NCI-H2029 treated with DMSO at 0.1 percent for 48 hours (cell line): ENCODE measurements around the gene SPIB.

ENCODE experiments used
- DNase-seq: peaks from one replicate; lab custom pipeline; 2025; lab: John Stamatoyannopoulos, UW

Gene SPIB

DNA sequence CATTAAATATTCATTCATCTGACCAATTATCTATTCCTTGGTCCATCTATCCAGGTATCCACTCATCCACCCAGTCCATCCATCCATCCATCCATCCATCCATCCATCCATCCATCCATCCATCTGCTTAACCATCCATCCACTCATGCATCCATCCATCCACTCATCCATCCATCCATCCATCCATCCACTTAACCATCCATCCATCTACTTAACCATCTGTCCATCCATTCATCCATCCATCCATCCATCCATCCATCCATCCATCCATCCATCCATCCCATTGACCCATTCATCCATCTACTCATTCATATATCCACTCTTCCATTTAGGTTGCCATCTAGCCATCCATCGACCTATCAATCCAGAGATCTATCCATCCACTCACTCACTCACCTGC lies 25.3 kb downstream of the SPIB start:
- no peak for DNase-seq

GRCh38 chr19:50447053-50447452 lies 28.3 kb downstream of the SPIB start:
- no peak for DNase-seq

GRCh38 chr19:50447750-50448149 lies 29.0 kb downstream of the SPIB start:
- no peak for DNase-seq

GRCh38 chr19:50449236-50449899 lies 30.6 kb downstream of the SPIB start:
- no peak for DNase-seq

- no peak for DNase-seq
Measured at GRCh38 chr19:50450369-50451222, 31.9 kb downstream of the SPIB start.

DNA sequence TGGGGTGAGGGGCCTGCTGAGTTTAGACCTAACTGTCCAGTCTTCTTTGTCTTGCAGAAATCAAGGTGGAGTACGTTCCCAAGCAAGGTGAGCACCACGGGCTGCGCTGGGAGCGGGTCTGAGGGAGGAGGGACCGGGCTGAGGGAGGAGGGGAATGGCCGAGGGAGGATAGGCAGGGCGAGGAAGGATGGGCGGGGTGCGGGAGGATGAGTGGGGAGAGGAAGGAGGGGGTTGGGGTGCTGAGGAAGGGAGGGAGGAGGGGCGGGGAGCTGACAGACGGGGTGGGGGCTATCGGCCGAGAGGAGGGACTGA lies 32.4 kb downstream of the SPIB start:
- no peak for DNase-seq

DNA sequence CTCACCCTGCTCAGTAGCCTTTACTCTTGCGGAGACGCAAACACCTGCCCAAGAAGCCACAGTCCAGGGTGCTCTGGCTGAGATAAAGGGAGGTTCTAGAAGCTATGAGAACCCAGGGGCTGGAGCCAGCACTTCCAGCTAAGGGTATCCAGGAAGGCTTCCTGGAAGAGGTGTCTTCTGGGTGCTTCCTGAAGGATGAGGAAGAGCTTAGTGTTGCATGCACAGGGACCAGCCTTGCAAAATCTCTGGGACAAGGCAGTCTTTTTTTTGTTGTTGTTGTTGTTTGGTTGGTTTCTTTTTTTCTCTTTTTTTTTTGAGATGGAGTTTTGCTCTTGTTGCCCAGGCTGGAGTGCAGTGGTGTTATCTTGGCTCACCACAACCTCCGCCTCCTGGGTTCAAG lies 34.5 kb downstream of the SPIB start:
- no peak for DNase-seq

DNA sequence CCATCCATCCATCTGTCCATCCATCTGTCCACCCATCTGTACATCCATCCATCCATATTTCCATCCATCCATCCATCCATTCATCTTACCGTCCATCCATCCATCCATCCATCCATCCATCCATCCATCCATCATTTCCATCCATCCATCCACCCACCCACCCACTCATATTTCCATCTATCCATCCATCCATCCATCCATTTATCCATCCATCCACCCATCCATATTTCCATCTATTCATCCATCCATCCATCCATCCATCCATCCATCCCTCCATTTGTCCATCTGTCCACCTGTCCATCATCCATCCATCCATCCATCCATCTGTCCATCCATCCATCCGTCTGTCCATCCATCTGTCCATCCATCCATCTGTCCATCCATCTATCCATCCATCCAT lies 37.3 kb downstream of the SPIB start:
- DNase-seq: no peak

- no peak for DNase-seq
Measured at GRCh38 chr19:50457300-50457699, 38.6 kb downstream of the SPIB start.

GRCh38 chr19:50458396-50459066 lies 39.8 kb downstream of the SPIB start:
- no peak for DNase-seq

DNA sequence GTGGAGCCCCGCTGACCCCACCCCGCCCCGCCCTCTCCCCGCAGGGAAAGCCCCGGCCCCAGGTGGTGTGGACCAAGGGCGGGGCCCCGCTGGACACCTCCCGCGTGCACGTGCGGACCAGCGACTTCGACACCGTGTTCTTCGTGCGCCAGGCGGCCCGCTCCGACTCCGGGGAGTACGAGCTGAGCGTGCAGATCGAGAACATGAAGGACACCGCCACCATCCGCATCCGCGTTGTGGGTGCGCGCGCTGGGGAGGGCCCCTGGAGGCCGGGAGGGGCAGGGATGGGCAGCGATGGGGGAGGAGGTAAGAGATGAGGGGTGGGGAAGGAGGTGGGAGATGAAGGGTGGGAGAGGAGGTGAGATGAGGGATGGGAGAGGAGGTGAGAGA lies 40.3 kb downstream of the SPIB start:
- DNase-seq: no peak

GRCh38 chr19:50459638-50460037 lies 40.9 kb downstream of the SPIB start:
- DNase-seq: no peak

- DNase-seq: no peak
Measured at GRCh38 chr19:50460161-50460765, 41.5 kb downstream of the SPIB start.

DNA sequence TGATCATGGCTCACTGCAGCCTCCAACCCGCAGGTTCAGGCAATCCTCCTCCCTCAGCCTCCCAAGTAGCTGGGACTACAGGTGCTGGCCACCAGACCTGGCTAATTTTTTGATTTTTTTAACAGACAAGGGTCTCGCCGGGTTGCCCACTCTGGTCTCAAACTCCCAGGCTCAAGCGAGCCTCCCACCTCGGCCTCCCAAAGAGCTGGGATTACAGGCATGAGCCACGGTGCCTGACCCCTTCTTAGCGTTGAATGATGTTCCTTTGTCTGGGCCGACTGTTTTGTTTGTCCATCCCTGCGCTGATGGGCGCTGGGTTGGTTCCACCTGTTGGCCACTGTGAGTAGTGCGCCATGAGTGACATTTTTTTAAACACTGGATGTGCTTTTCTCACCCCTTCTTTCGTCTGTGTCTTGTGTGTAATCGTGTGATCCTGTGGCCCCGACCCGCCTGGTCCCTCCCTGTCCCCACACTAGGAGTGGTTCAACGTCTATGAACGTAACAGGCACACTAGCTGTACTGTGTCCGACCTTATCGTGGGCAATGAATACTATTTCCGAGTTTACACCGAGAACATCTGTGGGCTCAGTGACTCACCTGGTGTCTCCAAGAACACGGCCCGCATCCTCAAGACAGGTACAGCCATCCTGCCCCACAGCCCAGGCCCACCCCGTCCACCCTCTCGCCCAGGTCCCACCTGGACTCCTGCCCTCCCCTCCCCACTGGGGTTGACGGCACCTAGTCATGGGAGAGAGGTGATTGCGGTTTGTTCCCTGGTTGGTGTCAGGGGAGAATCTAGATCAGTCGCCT lies 42.5 kb downstream of the SPIB start:
- peak; percentile 43 for DNase-seq

DNA sequence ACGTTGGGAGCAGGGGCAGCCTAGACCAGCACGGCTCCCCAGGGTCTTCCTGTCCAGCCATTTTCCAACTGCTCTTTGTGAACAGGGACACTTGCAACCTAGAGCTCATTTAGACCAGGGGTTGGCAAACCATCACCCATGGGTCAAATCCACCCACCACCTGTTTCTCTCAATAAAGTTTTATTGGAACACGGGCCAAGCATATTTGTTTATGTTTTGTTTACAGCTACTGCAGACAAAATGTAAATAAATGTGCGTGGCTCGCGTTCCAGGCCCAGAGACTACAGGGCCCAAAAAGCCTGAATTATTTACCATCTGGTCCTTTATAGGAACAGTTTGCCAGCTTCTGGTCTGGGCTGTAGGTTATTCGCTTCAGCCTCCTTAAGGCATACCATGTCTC lies 44.2 kb downstream of the SPIB start:
- no peak for DNase-seq

- no peak for DNase-seq
Measured at GRCh38 chr19:50464348-50464747, 45.6 kb downstream of the SPIB start.

- DNase-seq: no peak
Measured at GRCh38 chr19:50465000-50465399, 46.3 kb downstream of the SPIB start.

DNA sequence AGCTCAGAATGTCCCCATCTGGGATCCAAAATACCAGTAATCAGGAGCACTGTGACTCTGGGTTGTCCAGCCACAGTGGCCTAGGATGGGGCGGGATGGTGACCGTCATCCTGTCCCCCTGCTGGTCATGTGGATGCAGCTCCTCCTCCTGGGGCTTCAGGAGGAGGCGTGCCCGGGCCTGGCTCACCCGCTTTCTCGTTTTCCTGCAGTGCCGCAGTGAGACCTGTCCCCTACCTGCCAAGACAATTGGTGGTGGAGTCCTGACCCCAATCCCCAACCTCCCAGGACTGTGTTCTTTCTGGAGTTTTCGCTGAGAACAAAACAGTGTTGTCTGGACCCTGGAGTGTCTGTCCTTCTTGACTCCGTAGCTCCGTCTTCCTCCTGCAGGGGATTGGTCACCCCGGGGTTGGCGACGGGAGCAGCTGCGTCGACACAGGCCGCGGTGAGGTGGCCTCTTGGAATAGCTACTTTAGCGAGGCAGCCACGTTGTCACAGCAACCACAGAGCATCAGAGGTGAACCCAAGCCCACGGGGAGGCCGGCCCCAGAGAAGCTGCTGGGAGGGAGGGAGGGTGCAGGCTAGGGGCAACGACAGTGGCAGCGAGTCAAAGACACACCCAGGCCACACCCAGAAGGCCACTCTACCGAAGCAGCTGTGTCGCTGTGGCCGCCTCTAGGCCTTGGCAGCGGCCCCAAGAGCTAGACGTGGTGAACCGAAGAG lies 47.4 kb downstream of the SPIB start:
- peak; percentile 72 for DNase-seq

DNA sequence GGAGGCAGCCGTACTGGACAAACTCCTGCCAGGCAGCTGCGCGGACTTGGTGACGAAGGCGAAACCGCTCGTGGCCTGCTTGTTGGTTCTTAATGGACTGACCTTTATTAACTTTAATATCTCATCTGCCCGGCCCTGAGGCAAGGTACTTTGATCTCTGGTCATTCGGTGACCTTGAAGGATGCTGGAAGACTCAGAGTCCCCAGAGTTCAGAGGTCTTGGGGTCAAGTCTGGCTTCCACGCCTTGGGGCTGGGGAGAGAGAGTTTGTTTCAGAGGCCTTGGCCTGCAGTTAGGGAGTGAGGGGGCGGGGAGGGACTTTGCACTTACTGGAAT lies 47.9 kb downstream of the SPIB start:
- DNase-seq: no peak

DNA sequence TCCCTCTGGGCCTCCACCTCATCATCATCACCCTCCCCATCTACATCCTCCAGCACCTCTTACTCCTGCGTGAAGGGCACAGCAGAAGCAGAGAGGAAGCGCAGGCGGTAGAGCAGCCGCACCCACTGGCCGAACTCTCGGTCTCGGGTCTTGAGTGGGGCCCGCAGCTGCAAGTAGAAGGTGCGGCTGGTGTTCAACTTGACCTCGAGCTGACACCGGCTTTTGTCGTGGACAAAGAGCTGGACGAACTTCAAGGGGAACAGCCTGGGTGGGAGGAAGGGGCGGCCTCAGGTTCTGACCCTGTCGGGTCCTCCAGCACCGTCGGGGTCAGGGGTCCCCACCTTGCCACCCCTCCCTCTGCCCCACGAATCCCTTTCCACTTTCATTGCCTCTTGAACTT lies 48.8 kb downstream of the SPIB start:
- no peak for DNase-seq

- no peak for DNase-seq
Measured at GRCh38 chr19:50468818-50469217, 50.1 kb downstream of the SPIB start.
